ENCODE data around the gene TMC5.

Gene TMC5

GRCh38 chr16:19505600-19506303 lies 88.1 kb downstream of the TMC5 start:
- no peak for DNase-seq (ENCODE audit: low read depth in 2 of 3, low spot score in 1 of 3)

GRCh38 chr16:19506965-19507364 lies 89.3 kb downstream of the TMC5 start:
- no peak for DNase-seq (ENCODE audit: low read depth in 2 of 3, low spot score in 1 of 3)

GRCh38 chr16:19507867-19508266 lies 90.2 kb downstream of the TMC5 start:
- no peak for DNase-seq (ENCODE audit: low read depth in 2 of 3, low spot score in 1 of 3)

DNA sequence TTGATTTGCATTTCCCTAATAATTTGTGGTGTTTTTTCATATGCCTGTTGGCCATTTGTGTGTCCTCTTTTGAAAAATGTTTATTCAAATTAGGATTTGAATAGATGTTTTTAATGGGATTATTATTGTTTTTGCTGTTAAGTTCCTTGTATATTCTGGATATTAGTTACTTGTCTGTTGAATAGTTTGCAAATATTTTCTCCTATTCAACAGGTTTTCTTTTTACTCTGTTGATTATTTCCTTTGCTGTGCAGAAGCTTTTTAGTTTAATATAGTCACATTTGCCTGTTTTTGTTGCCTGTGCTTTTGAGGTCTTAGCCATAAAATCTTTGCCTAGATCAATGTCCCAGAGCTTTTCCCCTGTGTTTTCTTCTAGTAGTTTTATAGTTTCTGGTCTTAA lies 94.6 kb downstream of the TMC5 start:
- DNase-seq (ENCODE audit: low read depth in 2 of 3, low spot score in 1 of 3) = no peak

GRCh38 chr16:19513377-19514053 lies 95.8 kb downstream of the TMC5 start:
- no peak for DNase-seq (ENCODE audit: low read depth in 2 of 3, low spot score in 1 of 3)

GRCh38 chr16:19515757-19516156 lies 98.1 kb downstream of the TMC5 start:
- DNase-seq (ENCODE audit: low read depth in 2 of 3, low spot score in 1 of 3) = no peak

GRCh38 chr16:19517424-19518089 lies 99.9 kb downstream of the TMC5 start:
- no peak for DNase-seq (ENCODE audit: low read depth in 2 of 3, low spot score in 1 of 3)

DNA sequence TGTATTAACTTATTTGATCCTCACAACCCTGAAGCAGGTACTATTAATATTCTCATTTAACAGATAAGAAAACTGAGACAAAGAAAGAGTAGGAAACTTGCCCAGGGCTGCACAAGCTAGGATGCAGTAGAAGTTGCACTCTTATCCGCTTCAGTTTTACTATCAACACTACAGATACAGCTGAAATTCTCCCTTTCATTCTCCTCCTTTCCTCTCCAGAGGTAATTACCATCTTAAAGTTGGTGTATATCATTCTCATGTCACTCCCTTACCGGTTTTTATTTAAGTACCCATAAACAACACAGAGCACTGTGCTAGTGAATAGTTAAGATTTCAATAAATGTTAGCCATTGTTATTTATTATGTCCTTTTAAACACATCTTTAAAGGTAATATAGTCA lies 100.7 kb downstream of the TMC5 start:
- DNase-seq (ENCODE audit: low read depth in 2 of 3, low spot score in 1 of 3) = no peak

DNA sequence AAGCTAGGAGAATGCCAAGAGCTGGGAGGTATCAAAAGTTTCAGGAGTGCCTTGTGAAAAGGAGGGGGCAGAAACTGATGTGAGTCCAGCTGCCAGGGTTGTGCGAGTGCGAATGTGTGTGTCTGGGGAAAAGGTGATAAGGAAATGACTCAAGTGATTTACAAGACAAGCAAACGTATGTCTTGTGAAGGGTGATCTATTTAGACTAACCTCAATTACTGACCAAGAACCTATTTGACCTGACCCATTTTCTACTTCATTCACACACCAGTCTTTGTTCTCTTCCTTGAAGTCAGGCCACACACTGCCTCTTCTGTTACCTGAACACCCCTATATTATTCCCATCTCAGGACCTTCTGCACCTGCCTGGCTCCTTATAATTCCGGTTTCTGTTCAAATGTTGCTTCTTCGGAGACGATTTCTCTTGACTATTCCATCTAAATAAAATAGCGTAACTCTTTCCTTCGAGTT lies 103.2 kb downstream of the TMC5 start:
- DNase-seq (ENCODE audit: low read depth in 2 of 3, low spot score in 1 of 3) = no peak

DNA sequence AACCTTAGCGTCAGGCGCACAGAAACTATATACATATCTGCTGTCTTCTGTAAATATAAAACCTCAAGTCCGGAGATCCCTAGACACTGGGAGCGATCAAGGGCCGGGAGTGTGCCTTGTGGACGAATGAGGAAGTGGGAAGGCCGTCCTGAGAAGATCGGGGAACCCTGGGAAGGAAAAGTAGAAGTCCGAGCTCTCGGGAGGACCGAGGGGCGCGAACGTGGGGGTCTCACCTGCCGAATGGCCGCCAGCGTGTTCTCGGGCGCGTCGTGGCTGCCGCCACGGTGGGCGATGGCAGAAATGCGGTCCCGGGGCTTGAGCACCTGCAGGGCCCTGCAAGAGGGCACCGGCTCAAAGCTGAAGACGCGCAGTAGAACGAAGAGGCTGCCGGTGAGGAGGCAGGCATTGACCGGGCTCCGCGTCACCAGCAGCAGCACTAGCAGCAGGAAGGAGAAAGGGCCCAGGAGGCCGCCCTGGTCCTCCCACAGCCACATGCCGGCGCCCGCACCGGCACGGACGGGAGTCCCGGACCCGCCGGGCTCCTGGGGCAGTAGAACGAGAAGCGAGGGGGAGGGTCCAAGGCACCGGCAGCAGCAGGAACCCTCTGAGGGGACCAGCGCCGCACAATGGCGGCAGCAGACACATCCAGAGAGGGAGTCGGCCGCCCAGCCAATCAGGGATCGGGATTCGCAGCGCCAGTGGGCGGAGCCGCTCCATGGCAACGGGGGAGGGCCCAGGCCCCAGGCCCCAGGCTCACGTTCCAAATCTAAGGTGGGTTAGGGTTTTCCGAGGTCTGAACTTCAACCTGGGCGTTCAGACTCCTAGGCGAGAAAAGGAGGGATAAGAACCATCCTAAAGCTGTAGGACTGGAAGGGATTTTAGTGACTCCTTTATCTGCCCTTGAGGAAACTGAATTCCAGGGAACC lies 104.1 kb downstream of the TMC5 start, which contains the start of gene GDE1:
GDE1 (minus strand) TSS at position 628 of the 926 bp plus-strand sequence; CDS start at position 494, 134 bp downstream.
- peak; percentile 88 to 92 (median 91) for DNase-seq (ENCODE audit: low read depth in 2 of 3, low spot score in 1 of 3)

DNA sequence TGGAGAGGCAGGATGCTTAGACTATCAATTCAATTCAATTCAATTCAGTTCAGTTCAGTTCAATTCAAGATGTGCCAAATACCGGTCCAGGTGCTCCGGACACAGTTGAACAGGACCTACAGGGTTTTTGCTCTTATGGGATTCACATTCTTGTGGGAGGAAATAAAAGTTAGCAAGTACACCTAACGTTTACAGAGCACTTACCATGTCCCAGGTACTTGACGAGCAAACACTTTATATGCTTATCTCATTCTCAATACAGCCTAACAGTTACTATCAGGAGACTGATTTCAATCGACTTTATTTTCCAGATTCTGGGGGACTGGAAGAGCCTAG lies 104.7 kb downstream of the TMC5 start:
- DNase-seq (ENCODE audit: low read depth in 2 of 3, low spot score in 1 of 3) = no peak

- no peak for DNase-seq (ENCODE audit: low read depth in 2 of 3, low spot score in 1 of 3)
Measured at GRCh38 chr16:19522760-19523159, 105.1 kb downstream of the TMC5 start.

DNA sequence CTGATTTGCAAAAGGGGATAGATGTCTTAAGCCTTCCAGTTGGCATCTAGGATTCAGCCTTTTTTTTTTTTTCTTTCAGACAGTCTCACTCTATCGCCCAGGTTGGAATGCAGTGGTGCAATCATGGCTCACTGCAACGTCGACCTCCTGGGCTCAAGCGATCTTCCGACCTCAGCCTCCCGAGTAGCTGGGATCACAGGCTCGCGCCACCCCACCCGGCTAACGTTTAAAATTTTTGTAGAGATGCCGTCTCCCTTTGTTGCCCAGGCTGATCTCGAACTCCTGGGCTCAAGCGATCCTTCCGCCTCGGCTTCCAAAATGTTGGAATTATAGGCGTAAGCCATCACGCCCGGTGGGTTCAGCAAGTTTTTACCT lies 105.5 kb downstream of the TMC5 start:
- no peak for DNase-seq (ENCODE audit: low read depth in 2 of 3, low spot score in 1 of 3)

DNA sequence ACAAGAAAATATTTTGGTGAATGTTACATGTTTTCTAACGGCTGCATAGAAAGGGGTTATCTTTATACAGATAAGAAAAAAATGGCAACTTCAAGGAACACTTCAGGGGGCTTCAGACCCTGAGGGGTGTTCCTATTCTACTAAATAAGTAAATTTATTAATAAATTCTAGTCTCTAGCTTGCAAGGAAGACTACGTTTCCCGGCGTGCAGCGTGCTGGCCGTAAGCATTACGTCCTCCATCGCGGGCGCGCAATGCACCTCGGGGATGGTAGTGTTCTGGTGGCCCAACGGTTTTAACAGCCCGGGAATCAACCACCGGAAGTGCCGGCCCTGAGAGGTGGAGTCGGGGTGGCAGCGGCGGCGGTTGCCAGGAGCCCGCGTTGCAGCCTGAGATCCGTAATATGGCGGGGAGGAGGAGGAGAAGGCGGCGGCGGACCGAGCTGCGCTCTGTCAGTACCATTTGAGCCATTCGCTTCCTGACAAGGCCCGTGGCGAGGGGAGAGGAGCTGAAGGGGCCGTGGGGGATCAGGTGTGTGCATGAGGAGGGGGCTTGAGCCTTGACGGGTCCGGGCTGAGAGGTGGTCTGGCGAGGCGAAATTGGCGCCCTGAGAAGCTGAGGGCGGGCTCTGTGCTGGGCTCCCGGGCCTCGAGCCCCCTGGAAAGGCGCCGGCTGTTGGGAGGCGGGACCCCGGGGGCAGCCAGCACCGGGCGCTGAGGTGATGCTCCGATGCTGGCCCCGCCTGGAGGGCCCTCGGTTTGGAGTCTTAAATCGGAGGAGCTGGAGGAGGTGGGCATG lies 106.1 kb downstream of the TMC5 start, which contains the start of gene CCP110:
CCP110 (plus strand) TSS at position 384 of the 797 bp plus-strand sequence. CDS start 3,940 bp downstream, outside the sequence.
- peak; percentile 88 to 93 (median 91) for DNase-seq (ENCODE audit: low read depth in 2 of 3, low spot score in 1 of 3)

- no peak for DNase-seq (ENCODE audit: low read depth in 2 of 3, low spot score in 1 of 3)
Measured at GRCh38 chr16:19524356-19524615, 106.6 kb downstream of the TMC5 start.

DNA sequence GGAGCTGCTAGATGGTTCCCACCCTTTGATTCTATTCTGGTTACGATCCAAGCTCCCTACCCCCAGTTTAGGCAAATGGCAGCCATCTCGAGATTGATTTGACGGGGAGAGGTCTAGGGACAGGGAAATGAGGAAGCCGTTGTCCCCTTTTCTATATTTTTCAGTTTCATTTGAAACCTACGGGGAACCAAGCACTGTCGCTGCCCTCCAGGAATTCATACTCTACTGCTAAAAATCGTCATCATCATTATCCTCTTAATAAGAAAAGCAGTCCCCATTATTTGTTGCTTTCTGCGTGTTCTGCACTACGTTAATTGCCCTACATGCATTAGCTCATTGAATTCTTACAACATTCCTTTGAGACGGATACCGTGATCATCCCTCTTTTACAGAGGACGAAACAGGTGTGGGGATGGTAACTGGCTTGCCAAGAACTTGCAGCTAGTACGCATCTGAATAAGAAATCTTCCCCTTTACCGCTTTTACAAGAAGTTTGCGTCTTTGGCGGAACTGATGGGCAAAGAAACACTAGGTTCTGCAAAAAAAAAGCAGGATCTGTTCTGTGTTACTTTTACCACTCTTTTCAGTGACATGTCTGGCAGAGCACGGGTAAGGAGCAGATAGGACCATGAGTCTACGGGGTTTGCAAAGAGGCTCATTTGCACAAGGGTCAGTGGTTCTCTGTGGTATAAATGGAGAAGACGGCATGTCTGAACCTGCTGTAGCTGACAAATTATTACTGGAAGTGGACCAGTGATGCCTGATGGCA lies 107.1 kb downstream of the TMC5 start:
- DNase-seq (ENCODE audit: low read depth in 2 of 3, low spot score in 1 of 3) = no peak

- DNase-seq (ENCODE audit: low read depth in 2 of 3, low spot score in 1 of 3) = no peak
Measured at GRCh38 chr16:19525385-19525723, 107.7 kb downstream of the TMC5 start.

- DNase-seq (ENCODE audit: low read depth in 2 of 3, low spot score in 1 of 3) = no peak
Measured at GRCh38 chr16:19527161-19527560, 109.5 kb downstream of the TMC5 start.

DNA sequence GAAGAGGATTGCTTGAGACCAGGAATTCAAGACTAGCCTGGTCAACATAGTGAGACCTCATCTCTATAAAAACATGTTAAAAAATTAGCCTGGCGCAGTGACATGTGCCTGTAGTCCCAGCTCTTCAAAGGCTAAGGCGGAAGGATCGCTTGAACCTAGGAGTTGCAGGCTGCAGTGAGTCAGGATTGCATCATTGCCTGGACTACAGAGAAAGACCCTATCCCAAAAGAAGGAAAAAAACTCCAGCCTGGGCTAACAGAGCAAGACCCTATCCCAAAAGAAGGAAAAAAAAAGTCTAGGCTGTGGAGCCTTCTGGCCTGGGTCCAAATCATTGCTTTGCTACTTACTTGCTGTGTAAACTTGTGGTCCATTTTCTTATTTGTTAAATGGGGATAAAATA lies 111.0 kb downstream of the TMC5 start:
- no peak for DNase-seq (ENCODE audit: low read depth in 2 of 3, low spot score in 1 of 3)

- DNase-seq (ENCODE audit: low read depth in 2 of 3, low spot score in 1 of 3) = no peak
Measured at GRCh38 chr16:19532601-19533000, 114.9 kb downstream of the TMC5 start.
